GM19372 (cell line): ENCODE data around the gene RALGAPA2.

Source experiments
- ATAC-seq: cut with Tn5 transposase; IDR thresholded peaks from one replicate; pipeline ENCODE4 v1.9.1; 2021; ENCODE audit warnings: mild to moderate bottlenecking, low read depth, moderate library complexity; ENCODE audit not compliant: unreplicated experiment

RALGAPA2 gene

DNA sequence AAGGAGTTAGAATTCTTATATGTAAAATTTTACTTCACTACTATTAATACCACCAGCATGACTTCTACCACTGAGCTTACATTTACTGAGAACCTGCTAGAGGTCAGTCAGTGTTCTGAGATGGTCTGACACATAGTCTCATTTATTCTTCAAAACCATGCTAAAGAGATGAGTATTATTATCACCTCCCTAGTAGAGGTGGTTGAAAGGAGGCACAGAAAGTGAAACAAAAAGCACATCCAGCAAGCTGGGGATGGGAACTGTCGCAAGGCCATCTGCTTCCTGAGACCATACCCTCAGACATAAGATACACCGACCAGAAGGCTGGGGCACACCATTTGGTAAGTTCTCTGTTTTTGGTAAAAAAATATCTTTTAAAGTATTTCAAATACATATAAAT is 206.9 kb downstream of the RALGAPA2 start:
- ATAC-seq, result peak; percentile 61

GRCh38 chr20:20503777-20504530 is 208.5 kb downstream of the RALGAPA2 start:
- no peak for ATAC-seq

- ATAC-seq, result no peak
These were observed 211.3 kb downstream of the RALGAPA2 start for GRCh38 chr20:20501128-20501527.

DNA sequence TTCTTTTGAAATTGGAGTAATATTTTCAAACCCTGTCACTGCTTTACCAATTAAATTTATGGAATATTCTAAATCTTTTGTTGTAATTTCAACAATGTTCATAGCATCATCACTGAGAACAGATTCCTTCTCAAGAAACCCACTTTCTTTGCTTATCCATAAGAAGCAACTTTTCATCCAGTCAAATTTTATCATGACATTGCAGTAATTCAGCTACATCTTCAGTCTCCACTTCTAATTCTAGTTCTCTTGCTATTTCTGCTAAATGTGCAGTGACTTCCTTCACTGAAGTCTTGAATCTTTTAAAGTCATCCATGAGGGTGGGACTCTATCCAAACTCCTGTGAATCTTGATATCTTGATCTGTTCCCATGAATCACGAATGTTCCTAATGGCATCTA is 212.1 kb downstream of the RALGAPA2 start:
- ATAC-seq, result no peak

GRCh38 chr20:20499439-20499838 is 213.0 kb downstream of the RALGAPA2 start:
- no peak for ATAC-seq

DNA sequence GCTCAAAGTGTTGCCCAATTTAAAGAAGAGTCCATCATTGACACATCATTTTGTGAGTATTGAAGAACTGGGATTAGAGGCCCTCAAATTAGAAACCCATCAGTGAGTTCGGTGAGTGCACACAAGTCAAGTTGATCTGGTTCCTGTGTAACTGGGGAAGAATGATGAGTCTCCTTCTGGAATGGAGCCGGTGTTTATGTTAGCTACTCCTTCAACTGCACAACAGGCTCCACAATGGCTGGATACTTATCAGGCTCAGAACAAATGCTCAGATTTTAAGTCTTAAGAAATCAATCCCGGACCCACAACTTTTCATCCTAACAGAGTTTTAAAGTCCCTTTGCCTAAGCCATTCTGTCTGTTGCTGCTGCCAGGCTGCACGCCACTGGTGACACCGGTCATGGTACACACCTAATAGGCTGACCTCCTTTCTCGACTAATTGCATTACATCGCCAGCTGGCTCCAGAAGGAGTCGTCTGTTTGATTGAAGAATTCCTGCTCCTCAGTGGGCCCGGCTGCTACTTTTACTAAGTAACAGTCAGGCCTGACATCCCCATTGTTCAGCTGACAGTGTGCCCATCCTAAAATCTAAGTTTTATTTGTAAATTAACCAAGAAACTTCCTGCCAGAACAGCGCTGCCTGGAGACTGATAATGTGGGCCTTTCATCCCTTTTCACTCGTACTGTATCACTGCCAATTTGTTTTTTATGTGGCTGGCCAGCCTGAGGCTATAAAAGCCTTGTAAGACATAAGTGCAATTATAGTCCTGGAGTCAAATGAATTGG is 214.2 kb downstream of the RALGAPA2 start:
- ATAC-seq, result no peak

GRCh38 chr20:20497242-20497978 is 215.0 kb downstream of the RALGAPA2 start:
- ATAC-seq, result no peak

DNA sequence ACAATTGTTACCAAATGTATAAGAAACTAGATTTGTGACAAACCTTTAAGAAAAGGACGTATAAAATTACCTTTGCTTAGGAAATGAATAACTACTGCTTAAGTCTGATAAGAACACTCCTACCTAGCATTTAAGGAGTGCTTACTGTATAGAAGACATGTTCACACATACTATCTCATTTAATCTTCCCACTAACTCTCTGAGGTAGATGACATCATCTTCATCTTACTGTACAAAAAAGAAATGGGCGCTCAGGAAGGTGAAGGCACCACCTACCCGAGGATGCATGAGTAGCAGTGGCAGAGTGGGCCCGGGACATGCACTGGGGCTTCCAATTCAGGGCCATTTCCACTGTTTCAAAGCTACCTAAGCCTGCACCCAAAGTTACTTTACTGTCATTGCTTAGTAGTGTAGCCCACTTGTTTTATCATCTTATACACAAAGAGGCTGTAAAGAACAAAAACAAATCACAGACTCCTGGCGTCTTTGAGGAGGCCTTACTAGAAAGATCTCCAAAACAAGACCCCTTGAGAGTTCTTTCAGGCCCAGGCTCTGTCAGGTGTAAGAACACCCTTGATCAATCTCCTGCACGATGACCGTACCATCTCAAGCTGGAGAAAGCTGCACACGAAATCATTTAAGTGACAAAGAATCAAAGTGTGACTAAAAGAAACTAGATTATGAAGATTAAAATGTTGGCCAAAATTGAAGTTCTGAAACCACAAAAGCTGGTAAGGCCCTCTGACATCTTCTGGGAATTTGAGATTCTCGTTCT is 216.5 kb downstream of the RALGAPA2 start:
- no peak for ATAC-seq

DNA sequence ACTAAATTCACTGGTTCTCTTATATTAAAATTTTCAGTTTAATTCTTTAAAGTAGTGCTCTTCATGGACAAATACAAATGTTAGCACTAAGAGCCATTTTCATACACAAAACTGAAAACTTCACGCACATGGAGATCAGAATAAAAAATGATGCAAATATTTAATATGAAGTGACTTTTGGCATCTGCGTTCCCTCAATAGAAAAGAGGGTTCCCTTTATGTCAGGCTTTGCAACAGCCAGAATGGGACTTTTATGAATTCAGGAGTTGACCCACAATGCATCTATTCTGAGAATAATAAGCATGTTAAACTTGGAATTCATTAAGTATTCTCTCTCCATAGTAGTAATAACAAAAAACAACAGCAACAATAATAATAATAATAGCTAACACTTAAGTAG is 218.7 kb downstream of the RALGAPA2 start:
- ATAC-seq, result no peak

GRCh38 chr20:20492521-20493332 is 219.7 kb downstream of the RALGAPA2 start:
- no peak for ATAC-seq

GRCh38 chr20:20491784-20492264 is 220.6 kb downstream of the RALGAPA2 start:
- ATAC-seq, result no peak

DNA sequence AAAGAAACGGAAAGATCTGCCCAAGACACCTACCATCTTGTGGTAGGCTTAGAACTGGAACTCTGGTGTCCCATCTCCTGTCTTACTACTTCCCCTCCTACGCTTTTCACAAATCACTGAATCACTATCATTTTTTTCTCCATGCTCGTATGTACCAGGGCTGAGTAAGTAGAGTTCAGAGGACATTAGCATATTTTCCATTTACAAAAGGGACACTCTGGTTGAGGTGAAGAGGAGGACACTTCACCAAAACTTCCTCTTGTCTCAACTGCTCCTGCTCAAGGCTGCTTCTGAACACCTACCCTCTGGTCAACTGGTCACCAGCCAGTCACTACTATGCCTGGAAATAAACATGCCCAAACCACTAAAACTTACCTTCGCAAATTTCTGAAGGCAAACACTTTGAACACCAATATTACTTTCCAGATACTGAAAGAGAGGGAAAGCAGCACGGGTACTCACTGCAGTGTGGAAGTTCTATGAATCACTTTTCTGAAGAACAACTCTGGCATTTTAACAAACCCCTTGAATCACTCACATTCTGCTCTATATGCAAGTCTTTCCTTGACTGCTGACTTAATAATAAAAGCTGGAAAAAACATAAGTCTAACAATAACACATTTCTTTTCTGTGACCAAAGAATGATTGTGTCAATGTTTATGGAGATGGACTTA is 221.2 kb downstream of the RALGAPA2 start:
- no peak for ATAC-seq

DNA sequence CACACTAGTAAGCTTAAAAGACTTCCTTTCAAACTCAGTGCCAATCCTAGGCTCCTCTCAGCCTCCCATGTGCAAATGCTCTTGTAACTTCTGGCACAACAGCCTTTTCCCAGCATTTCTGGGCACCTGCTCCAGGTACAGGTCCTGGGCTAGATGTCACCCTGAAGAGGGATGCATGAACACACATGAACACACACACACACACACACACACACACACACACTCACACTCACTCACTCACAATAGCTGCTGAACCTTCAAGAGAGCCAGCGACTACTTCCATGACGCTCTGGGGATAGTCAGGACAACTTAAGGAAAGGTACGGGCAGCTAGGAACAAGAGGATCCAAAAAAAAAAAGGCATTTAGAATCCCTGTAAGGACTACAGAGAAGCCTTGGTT is 221.8 kb downstream of the RALGAPA2 start:
- no peak for ATAC-seq

DNA sequence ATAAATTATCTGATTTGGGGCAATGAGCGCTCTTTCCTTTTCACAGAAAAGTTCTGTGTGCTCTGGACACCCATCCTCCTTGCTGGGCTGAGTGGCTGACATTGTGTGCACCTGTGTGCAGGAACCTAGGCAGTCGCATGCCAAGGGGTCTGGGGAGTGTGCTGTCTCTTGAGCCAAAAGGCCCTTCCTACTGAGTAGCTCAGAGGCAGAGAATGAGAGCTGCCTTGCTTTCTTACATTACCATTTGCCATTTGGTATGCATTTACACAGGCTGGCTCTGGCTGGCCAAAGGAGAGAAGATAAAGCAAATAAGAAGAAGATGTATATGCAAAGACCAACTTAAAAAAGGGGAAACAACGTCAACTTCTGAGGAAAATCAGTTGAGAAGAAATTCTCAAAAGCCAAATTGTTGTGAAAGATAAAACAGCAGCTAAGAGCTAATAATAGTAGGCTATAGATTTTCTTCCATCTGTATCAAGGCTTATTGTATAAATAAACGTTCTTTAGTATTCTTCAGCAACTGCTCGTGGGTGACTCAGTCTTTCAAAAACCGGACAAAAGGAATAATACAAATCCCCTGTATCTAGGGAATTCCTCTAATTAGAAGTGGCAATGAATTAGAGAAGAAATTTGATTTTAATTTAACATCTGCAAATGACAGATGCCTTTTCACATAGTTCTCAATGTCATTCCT is 222.6 kb downstream of the RALGAPA2 start:
- ATAC-seq, result no peak

- ATAC-seq, result no peak
These were observed 223.4 kb downstream of the RALGAPA2 start for GRCh38 chr20:20489054-20489453.

DNA sequence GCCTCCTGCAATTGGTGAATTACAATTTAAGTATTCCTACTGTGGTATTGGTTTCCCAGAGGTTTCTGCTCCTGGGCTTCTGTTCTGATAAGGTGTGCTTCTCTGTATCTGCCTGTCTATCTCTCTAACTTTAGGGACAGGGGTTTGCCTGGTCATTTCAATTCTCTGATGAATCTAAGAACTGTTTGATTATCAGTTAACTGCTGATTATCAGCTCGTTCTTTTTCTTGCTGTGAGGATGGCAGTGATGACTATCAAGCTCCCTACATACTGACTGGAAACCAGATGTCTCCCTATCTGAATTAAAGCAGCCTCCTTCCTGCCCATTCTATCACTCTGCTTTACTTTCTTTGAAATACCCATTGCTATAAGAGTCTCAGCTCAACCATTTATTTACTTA is 224.1 kb downstream of the RALGAPA2 start:
- ATAC-seq, result no peak

- ATAC-seq, result no peak
These were observed 224.6 kb downstream of the RALGAPA2 start for GRCh38 chr20:20487811-20488210.

DNA sequence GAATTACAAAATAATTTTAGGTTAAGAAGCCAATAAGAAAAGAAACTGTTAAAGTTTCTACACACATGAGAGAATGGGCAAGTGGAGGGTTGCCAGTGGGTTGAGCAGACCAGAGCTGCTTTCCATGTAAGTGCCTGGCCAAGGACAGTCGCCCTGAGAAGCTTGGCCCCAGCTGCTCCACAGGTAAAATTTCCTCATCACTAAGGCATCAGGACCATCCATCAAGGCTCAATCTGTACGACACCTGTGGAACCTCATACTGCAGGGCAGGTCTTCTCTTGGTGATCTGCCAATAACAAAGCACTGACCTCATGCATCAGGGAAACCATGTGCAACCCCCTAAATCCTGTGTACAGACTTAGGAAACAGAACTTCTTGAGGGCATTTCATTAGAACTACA is 229.1 kb downstream of the RALGAPA2 start:
- ATAC-seq, result no peak
